ENCODE data around the gene GDF10. TPM values are rescaled to one million over a fixed set of nuclear protein-coding genes. Genes with fewer than 3 reads are reported as not detected.

Gene GDF10
- total and polyA plus RNA-seq, 9 of the 15 experiments (the other 6 are each of a cell fraction or from before 2014, with no cell fraction given), result 0.03 to 0.20 (median 0.11) TPM; not detected in 6

DNA sequence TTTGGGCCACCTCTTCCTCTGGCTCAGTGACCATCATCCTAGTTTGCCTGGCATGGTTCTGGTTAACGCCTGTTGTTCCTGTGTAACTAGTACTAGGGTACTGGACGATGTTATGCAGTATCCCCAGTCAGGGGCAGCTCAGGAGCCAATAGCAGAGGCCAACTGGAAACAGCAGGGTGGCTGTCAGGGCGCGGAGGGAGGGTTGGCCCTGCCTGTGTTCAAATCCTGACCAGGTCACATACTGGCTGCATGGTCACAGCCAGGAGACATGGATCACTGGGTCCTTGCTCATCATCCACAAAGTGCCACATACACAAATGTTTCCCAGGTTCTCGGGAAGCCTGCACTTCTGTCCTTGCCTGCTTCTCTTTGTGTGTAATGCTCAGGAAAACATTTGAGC is 35.9 kb downstream of the GDF10 start (continued):
- TF ChIP-seq BACH1 (tag; IDR thresholded peaks at IDR 0.05) (no peak), MEF2A (IDR thresholded peaks at IDR 0.05; ENCODE audit: control insufficient read depth, low read depth, low read length) (no peak), EHMT2 (IDR thresholded peaks at IDR 0.05) (no peak)
- TF ChIP-seq, protein P1, sequence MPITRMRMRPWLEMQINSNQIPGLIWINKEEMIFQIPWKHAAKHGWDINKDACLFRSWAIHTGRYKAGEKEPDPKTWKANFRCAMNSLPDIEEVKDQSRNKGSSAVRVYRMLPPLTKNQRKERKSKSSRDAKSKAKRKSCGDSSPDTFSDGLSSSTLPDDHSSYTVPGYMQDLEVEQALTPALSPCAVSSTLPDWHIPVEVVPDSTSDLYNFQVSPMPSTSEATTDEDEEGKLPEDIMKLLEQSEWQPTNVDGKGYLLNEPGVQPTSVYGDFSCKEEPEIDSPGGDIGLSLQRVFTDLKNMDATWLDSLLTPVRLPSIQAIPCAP (CRISPR knock-in tag; IDR thresholded peaks at IDR 0.05; ENCODE audit: borderline replicate concordance), result no peak

DNA sequence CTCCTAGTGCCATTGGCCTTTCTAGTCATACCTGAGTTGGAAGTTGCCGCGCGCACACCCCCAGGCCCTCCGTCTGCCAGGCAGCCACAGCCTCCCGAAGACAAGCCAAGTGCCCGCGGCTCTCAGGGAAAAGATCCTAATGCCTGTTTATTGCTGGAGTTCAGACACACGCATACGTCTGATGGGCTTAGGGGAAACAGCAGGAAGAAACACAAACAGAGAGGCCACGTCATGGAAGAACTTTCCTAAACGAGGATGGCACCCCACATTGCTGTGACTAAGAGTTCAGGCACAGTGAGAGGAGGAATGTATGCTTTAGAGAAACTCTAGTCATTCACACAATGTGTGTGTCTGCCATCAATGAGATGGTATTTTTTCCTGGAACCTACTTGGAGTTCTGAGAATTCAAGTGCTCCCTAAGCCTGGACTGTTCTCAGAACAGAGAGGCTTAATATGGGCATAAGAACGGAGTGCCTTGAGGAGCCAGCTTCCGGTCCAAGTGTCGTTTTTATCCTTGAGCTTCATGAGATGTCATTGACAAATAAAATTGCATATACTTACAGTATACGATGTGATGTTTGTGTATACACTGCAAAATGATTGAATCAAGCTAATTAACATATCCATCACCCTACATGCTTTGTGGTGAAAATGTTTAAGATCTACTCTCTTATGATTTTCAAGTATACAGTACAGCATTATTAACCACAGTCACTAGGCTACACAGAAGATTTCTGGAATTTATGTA is 36.6 kb downstream of the GDF10 start:
- in situ Hi-C loops (cut with MboI), result no loop called here
- H2AFZ ChIP-seq (ENCODE audit: low read depth, low read length), result peak overlapping the region; percentile 92
- DNase-seq (ENCODE audit: extremely low read depth in 1 of 4, low spot score in 3 of 4) (peak; percentile 43 to 89 (median 63)), ATAC-seq (peak; percentile 84), FAIRE-seq (no peak)
- BruUV-seq (replicated peaks), result no TSS peak
- ChIA-PET CTCF (ENCODE audit: low intra/inter-chr PET ratio) (no interaction called here), POLR2A (interaction anchor here (1.0 to 1.2 kb wide), 2 partner anchors 10 to 30 kb away, joined by 3 to 4 read pairs; no protein-coding TSS in a partner anchor)
- no peak overlapping the region for H3K4me3 ChIP-seq
- H3K4me2 ChIP-seq (ENCODE audit: insufficient read depth, low read length), result peak overlapping the region; percentile 69
- peak overlapping the region; percentile 31 to 63; a peak in 3 of 4 replicates for H3K9ac ChIP-seq (ENCODE audit: insufficient read depth in 1 of 2, low read depth in 2 of 2, low read length in 2 of 2)
- peak overlapping the region; percentile 73 for H3K27ac ChIP-seq (ENCODE audit: extremely low read depth, low read depth, low read length)
- H3K27me3 ChIP-seq (ENCODE audit: control insufficient read depth in 2 of 2, insufficient read depth in 2 of 2, low read length in 2 of 2), result no peaks in the 10 kb centered on the region; a peak in 1 of 5 replicates
- H3K4me1 ChIP-seq (replicated peaks in 1 of 2; ENCODE audit: control insufficient read depth in 2 of 2, insufficient read depth in 2 of 2, low read length in 2 of 2), result peaks cover 18 to 35% of the 10 kb centered on the region in 2 experiments
- no peaks in the 10 kb centered on the region for H3K79me2 ChIP-seq (ENCODE audit: control insufficient read depth, insufficient read depth, low read length)
- no peaks in the 10 kb centered on the region for H3K9me3 ChIP-seq (replicated peaks; ENCODE audit: control insufficient read depth, insufficient read depth, low read depth, low read length)
- intact Hi-C loops (cut with micrococcal nuclease), result no loop called here
- H3K36me3 ChIP-seq (ENCODE audit: control insufficient read depth, insufficient read depth, low read length), result no peaks in the 10 kb centered on the region
- H3K9me1 ChIP-seq (ENCODE audit: control insufficient read depth, insufficient read depth, low read length), result no peaks in the 10 kb centered on the region
- 18% methylated on average over 15 of the region's 15 CpGs for WGBS (ENCODE audit: insufficient coverage, low coverage, missing lambda C conversion rate)
- H4K20me1 ChIP-seq (replicated peaks; ENCODE audit: control insufficient read depth, insufficient read depth, low read length), result no peaks in the 10 kb centered on the region
- TF ChIP-seq THAP7 (CRISPR knock-in tag; IDR thresholded peaks at IDR 0.05) (no peak), TRIM25 (IDR thresholded peaks at IDR 0.05; ENCODE audit: borderline replicate concordance) (no peak)
- TF ChIP-seq, protein P2, sequence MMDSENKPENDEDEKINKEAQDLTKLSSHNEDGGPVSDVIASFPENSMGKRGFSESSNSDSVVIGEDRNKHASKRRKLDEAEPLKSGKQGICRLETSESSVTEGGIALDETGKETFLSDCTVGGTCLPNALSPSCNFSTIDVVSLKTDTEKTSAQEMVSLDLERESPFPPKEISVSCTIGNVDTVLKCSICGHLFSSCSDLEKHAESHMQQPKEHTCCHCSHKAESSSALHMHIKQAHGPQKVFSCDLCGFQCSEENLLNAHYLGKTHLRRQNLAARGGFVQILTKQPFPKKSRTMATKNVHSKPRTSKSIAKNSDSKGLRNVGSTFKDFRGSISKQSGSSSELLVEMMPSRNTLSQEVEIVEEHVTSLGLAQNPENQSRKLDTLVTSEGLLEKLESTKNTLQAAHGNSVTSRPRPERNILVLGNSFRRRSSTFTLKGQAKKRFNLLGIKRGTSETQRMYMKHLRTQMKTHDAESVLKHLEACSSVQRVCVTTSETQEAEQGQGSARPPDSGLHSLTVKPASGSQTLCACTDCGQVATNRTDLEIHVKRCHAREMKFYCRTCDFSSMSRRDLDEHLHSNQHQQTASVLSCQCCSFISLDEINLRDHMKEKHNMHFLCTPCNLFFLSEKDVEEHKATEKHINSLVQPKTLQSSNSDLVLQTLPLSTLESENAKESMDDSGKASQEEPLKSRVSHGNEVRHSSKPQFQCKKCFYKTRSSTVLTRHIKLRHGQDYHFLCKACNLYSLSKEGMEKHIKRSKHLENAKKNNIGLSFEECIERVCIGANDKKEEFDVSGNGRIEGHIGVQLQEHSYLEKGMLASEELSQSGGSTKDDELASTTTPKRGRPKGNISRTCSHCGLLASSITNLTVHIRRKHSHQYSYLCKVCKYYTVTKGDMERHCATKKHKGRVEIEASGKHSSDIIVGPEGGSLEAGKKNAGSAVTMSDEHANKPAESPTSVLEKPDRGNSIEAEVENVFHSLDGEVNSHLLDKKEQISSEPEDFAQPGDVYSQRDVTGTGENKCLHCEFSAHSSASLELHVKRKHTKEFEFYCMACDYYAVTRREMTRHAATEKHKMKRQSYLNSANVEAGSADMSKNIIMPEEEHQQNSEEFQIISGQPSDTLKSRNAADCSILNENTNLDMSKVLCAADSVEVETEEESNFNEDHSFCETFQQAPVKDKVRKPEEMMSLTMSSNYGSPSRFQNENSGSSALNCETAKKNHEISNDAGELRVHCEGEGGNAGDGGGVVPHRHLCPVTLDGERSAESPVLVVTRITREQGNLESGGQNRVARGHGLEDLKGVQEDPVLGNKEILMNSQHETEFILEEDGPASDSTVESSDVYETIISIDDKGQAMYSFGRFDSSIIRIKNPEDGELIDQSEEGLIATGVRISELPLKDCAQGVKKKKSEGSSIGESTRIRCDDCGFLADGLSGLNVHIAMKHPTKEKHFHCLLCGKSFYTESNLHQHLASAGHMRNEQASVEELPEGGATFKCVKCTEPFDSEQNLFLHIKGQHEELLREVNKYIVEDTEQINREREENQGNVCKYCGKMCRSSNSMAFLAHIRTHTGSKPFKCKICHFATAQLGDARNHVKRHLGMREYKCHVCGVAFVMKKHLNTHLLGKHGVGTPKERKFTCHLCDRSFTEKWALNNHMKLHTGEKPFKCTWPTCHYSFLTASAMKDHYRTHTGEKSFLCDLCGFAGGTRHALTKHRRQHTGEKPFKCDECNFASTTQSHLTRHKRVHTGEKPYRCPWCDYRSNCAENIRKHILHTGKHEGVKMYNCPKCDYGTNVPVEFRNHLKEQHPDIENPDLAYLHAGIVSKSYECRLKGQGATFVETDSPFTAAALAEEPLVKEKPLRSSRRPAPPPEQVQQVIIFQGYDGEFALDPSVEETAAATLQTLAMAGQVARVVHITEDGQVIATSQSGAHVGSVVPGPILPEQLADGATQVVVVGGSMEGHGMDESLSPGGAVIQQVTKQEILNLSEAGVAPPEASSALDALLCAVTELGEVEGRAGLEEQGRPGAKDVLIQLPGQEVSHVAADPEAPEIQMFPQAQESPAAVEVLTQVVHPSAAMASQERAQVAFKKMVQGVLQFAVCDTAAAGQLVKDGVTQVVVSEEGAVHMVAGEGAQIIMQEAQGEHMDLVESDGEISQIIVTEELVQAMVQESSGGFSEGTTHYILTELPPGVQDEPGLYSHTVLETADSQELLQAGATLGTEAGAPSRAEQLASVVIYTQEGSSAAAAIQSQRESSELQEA (IDR thresholded peaks at IDR 0.05; ENCODE audit: low read depth), result no peak

Data from K562 (cell line).